ENCODE results near the gene DCD.

- TF ChIP-seq, protein P1, sequence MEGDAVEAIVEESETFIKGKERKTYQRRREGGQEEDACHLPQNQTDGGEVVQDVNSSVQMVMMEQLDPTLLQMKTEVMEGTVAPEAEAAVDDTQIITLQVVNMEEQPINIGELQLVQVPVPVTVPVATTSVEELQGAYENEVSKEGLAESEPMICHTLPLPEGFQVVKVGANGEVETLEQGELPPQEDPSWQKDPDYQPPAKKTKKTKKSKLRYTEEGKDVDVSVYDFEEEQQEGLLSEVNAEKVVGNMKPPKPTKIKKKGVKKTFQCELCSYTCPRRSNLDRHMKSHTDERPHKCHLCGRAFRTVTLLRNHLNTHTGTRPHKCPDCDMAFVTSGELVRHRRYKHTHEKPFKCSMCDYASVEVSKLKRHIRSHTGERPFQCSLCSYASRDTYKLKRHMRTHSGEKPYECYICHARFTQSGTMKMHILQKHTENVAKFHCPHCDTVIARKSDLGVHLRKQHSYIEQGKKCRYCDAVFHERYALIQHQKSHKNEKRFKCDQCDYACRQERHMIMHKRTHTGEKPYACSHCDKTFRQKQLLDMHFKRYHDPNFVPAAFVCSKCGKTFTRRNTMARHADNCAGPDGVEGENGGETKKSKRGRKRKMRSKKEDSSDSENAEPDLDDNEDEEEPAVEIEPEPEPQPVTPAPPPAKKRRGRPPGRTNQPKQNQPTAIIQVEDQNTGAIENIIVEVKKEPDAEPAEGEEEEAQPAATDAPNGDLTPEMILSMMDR (IDR thresholded peaks at IDR 0.05; ENCODE audit: insufficient read depth, low read depth, low read length) = no peak
- no peak for TF ChIP-seq EZH2 (IDR thresholded peaks at IDR 0.05; ENCODE audit: insufficient read depth, low read length)
Measured at GRCh38 chr12:54688309-54689033, 40.3 kb upstream of the DCD start.

All from astrocyte (in vitro differentiated cells and primary cell).